Nephron (organoid): ENCODE results near the gene TERB1.

Experiments
- H3K27ac Mint-ChIP-seq, 3 experiments: 2 replicates each; pipeline ENCODE4 v1.8.0; 2020; ENCODE audit warnings: mixed read lengths in 3 of 3, mild to moderate bottlenecking in 2 of 3, moderate library complexity in 1 of 3
- H3K27me3 Mint-ChIP-seq: 2 replicates; pipeline ENCODE4 v1.8.0; 2021; ENCODE audit warnings: low read depth, mild to moderate bottlenecking, moderate library complexity, mixed read lengths
- H3K36me3 Mint-ChIP-seq: 2 replicates; pipeline ENCODE4 v1.8.0; 2020; ENCODE audit warnings: low read depth, mixed read lengths
- H3K4me1 Mint-ChIP-seq: 2 replicates; pipeline ENCODE4 v1.8.0; 2020; ENCODE audit warnings: mixed read lengths
- H3K4me3 Mint-ChIP-seq, 3 experiments: 2 replicates each; pipeline ENCODE4 v1.8.0; 2020; ENCODE audit warnings: mild to moderate bottlenecking in 3 of 3, mixed read lengths in 3 of 3, moderate library complexity in 2 of 3
- H3K9me3 Mint-ChIP-seq: 2 replicates; pipeline ENCODE4 v1.8.0; 2020; ENCODE audit warnings: mixed read lengths
- CTCF ChIP-seq, 3 experiments: fragments of 200-600 bp; sonication (generic); IDR thresholded peaks; one replicate each; pipeline ENCODE4 v1.5.0; 2021; ENCODE audit warnings: antibody characterized with exemption in 3 of 3; ENCODE audit not compliant: unreplicated experiment in 3 of 3

TERB1 gene

GRCh38 chr16:66801320-66802105, at the start of gene TERB1:
TSS of gene TERB1 (minus strand) at chr16:66801584. CDS start at chr16:66796798, 4,786 bp downstream.
- peaks cover 10% of the 10 kb centered on the region for H3K4me1 Mint-ChIP-seq
- H3K9me3 Mint-ChIP-seq: no peaks in the 10 kb centered on the region
- peaks cover 39% of the 10 kb centered on the region for H3K36me3 Mint-ChIP-seq
- no peaks in the 10 kb centered on the region for H3K27me3 Mint-ChIP-seq
- H3K27ac Mint-ChIP-seq: no peak within 1 kb of the TSS
- H3K4me3 Mint-ChIP-seq: no peak within 1 kb of the TSS
- TF ChIP-seq CTCF (IDR thresholded peaks at IDR 0.05; ENCODE audit: unreplicated experiment in 3 of 3): no peak

- peaks cover 53% of the 10 kb centered on the region for H3K27me3 Mint-ChIP-seq
- H3K4me1 Mint-ChIP-seq: peaks cover 10% of the 10 kb centered on the region
- H3K4me3 Mint-ChIP-seq: no peak overlapping the region
- no peaks in the 10 kb centered on the region for H3K36me3 Mint-ChIP-seq
- TF ChIP-seq CTCF (IDR thresholded peaks at IDR 0.05; ENCODE audit: unreplicated experiment in 3 of 3): no peak
- no peak overlapping the region for H3K27ac Mint-ChIP-seq
- H3K9me3 Mint-ChIP-seq: no peaks in the 10 kb centered on the region
Measured at GRCh38 chr16:66850115-66850815, 48.9 kb upstream of the TERB1 start.

GRCh38 chr16:66849549-66849948, 48.2 kb upstream of the TERB1 start:
- Mint-ChIP-seq H3K27ac (no peak overlapping the region), H3K4me3 (no peak overlapping the region), H3K9me3 (no peaks in the 10 kb centered on the region), H3K4me1 (peaks cover 12% of the 10 kb centered on the region), H3K36me3 (no peaks in the 10 kb centered on the region), H3K27me3 (peaks cover 59% of the 10 kb centered on the region)
- no peak for TF ChIP-seq CTCF (IDR thresholded peaks at IDR 0.05; ENCODE audit: unreplicated experiment in 3 of 3)

DNA sequence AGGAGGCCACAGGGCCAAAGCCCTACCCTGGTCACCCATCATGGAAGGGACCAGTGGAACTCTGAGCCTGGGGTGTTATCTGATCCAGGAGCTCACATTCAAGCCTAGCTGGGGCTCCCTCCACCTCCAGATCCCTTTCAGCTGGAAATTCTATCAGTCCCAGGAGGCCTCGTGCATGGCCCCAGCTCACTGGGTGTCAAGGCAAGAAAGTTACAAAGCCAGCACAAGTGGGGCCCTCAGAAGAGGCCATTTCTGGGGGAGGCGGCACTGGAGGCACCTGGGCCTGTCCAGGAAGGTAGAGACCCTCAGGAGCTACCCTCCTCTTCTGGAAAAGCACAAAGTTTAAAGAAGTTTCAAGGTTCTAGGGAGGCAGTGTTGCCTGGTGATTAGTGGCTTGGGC, 47.6 kb upstream of the TERB1 start:
- no peak overlapping the region for H3K27ac Mint-ChIP-seq
- H3K4me3 Mint-ChIP-seq: no peak overlapping the region

DNA sequence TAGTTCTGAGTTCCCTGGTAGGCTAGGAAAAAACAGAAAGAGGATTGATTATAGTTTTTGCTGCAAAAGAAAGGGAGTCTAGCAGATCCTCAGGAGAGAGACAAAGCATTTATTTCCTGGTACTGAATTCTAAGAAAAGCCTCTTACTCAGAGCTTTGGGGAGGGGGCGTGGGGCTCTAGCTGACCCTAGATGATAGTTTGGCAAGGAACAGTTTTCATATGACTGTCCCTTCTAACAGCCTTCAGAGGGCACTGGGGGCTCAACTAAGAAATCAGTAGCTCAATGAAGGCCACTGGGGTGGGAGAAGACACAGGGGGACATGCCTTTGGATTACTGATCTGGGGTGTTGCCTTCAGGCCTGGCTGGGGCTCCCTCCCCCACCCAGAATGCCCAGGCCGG, 46.8 kb upstream of the TERB1 start:
- no peak overlapping the region for H3K27ac Mint-ChIP-seq
- peaks cover 69% of the 10 kb centered on the region for H3K27me3 Mint-ChIP-seq
- H3K4me3 Mint-ChIP-seq: no peak overlapping the region
- H3K9me3 Mint-ChIP-seq: no peaks in the 10 kb centered on the region
- no peaks in the 10 kb centered on the region for H3K36me3 Mint-ChIP-seq
- TF ChIP-seq CTCF (IDR thresholded peaks at IDR 0.05; ENCODE audit: unreplicated experiment in 3 of 3): no peak
- peaks cover 12% of the 10 kb centered on the region for H3K4me1 Mint-ChIP-seq

More for the DNA sequence above, 47.6 kb upstream of the TERB1 start:
- H3K27me3 Mint-ChIP-seq: peaks cover 63% of the 10 kb centered on the region
- peaks cover 12% of the 10 kb centered on the region for H3K4me1 Mint-ChIP-seq
- no peaks in the 10 kb centered on the region for H3K9me3 Mint-ChIP-seq
- no peak for TF ChIP-seq CTCF (IDR thresholded peaks at IDR 0.05; ENCODE audit: unreplicated experiment in 3 of 3)
- H3K36me3 Mint-ChIP-seq: no peaks in the 10 kb centered on the region
